ENCODE results near the gene TSPAN5.
"Not testable (repeated sequence)": the region's sequence is repeated elsewhere in the genome, so short reads cannot be mapped to it uniquely, and the experiment has no call there.

TSPAN5 gene

DNA sequence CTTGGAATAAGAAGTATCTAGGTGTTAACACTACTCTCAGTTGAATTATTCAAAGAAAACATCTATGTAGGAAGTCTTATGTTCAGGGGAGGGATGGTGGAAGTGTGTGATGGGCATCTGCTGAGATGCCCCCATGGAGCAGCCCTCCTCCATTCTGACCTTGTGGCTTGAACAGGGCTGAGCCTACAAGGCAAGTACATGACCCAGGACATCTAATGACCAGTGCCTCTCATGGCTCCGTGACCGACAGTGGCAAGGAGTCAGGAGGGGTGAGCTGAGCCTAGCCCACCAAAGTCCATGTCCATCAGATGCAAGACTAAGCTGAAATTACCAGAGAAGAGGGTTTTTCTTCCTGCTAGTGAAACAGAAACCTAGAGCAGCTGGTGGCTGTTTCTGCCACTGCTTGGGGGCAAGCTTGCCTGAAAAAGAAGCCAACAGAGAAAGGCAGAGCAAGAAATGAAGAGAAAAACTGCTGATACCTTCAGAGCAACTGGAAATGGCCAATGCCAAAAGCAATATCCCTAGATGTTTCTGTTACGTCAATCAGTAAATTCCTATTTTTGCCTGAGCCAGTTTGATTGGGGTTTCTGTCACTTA, 113.5 kb downstream of the TSPAN5 start:
- H3K27me3 ChIP-seq (ENCODE audit: control insufficient read depth in 1 of 2, insufficient read depth in 2 of 2, low read length in 2 of 2): no peaks in the 10 kb centered on the region
- no peak overlapping the region for H3K27ac ChIP-seq (ENCODE audit: low read length)
- no peak overlapping the region for H3K4me3 ChIP-seq (ENCODE audit: low read length in 2 of 2)
- no peaks in the 10 kb centered on the region for H3K9me3 ChIP-seq (ENCODE audit: control insufficient read depth in 2 of 2, low read length in 2 of 2)
- H3K9ac ChIP-seq (ENCODE audit: low read length in 2 of 2): no peak overlapping the region
- H3K36me3 ChIP-seq (ENCODE audit: control insufficient read depth in 2 of 2, insufficient read depth in 2 of 2, low read length in 2 of 2): no peaks in the 10 kb centered on the region
- peaks cover 3% of the 10 kb centered on the region for H3K4me1 ChIP-seq (ENCODE audit: control insufficient read depth, insufficient read depth, low read length)

DNA sequence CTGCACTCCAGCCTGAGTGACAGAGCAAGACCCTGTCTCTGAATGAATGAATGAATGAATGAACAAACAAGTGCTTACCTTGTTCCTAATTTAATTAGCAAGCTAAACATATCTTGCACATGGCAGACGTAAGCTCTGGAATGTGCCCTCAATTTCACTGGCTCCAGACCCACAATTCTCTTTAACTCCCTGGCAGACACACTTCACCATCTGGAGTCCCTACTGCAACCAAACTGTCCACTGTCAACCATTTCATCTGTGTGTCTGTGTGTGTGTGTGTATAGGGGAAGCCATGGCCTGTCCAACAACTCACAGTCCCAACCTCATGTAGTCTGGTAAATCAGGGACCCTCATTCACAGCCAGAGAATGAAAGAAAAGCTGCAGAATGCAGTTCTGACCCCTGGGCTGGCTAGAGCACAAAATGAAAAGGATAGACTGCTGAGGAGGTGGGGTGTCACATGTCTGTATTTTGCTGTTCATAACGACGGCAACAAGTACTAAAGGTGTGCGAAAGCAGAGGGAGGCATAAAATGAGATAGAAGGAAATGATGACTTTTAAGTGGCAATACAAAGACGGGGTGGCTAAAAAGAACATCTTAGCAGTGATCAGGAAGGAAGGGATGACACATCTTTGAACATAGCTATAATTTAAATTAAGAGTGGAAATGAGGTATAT, 114.1 kb downstream of the TSPAN5 start:
- Histone ChIP-seq H3K27ac (ENCODE audit: low read length) (no peak overlapping the region), H3K9ac (ENCODE audit: low read length in 2 of 2) (no peak overlapping the region), H3K4me3 (ENCODE audit: low read length in 2 of 2) (no peak overlapping the region), H3K4me1 (ENCODE audit: control insufficient read depth, insufficient read depth, low read length) (peaks cover 3% of the 10 kb centered on the region), H3K36me3 (ENCODE audit: control insufficient read depth in 2 of 2, insufficient read depth in 2 of 2, low read length in 2 of 2) (no peaks in the 10 kb centered on the region), H3K27me3 (ENCODE audit: control insufficient read depth in 1 of 2, insufficient read depth in 2 of 2, low read length in 2 of 2) (no peaks in the 10 kb centered on the region), H3K9me3 (ENCODE audit: control insufficient read depth in 2 of 2, low read length in 2 of 2) (no peaks in the 10 kb centered on the region)

DNA sequence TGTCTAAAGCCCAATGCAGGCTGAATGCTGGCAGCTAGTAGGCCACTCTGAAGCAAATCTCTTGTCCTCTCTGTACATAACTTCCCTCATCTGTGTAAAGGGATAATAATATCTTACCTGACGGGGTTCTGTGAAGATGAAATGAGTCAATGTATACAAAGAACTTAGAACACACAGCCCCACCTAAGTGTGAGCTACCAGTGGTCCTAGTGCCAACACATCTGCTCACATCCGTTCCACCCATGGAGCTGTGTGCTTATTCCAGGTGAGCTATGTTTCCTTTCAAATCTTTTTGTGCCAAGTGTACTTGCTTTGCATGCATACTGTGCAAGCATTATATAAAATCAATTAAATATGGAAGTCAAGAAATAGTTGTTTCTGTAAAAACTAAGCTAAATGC, 116.4 kb downstream of the TSPAN5 start:
- Histone ChIP-seq H3K9ac (ENCODE audit: low read length in 2 of 2) (no peak overlapping the region), H3K27me3 (ENCODE audit: control insufficient read depth in 1 of 2, insufficient read depth in 2 of 2, low read length in 2 of 2) (no peaks in the 10 kb centered on the region), H3K27ac (ENCODE audit: low read length) (no peak overlapping the region), H3K4me1 (ENCODE audit: control insufficient read depth, insufficient read depth, low read length) (peaks cover 3% of the 10 kb centered on the region), H3K4me3 (ENCODE audit: low read length in 2 of 2) (no peak overlapping the region), H3K9me3 (ENCODE audit: control insufficient read depth in 2 of 2, low read length in 2 of 2) (no peaks in the 10 kb centered on the region), H3K36me3 (ENCODE audit: control insufficient read depth in 2 of 2, insufficient read depth in 2 of 2, low read length in 2 of 2) (no peaks in the 10 kb centered on the region)

DNA sequence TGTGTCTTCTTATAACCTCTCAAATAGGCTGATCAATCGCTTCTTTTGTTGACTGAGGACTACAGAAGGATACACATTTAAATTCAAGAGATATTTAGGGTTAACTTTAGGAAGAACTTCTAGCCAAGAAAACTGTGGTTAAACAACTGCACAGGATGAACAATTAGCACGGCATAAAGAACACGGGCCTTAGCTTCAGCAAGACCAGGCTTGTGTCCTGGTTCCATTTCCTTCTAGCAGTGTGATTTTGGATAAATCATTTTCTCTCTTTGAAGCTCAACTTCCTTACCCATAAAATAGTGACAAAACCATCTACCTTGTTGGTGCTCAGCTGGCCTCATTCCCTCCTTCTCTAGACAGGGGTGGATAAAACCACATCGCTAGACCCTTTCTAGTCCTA, 117.6 kb downstream of the TSPAN5 start:
- Histone ChIP-seq H3K9me3 (ENCODE audit: control insufficient read depth in 2 of 2, low read length in 2 of 2) (no peaks in the 10 kb centered on the region), H3K27me3 (ENCODE audit: control insufficient read depth in 1 of 2, insufficient read depth in 2 of 2, low read length in 2 of 2) (no peaks in the 10 kb centered on the region), H3K36me3 (ENCODE audit: control insufficient read depth in 2 of 2, insufficient read depth in 2 of 2, low read length in 2 of 2) (no peaks in the 10 kb centered on the region), H3K27ac (ENCODE audit: low read length) (no peak overlapping the region), H3K9ac (ENCODE audit: low read length in 2 of 2) (no peak overlapping the region), H3K4me1 (ENCODE audit: control insufficient read depth, insufficient read depth, low read length) (no peaks in the 10 kb centered on the region), H3K4me3 (ENCODE audit: low read length in 2 of 2) (no peak overlapping the region)

DNA sequence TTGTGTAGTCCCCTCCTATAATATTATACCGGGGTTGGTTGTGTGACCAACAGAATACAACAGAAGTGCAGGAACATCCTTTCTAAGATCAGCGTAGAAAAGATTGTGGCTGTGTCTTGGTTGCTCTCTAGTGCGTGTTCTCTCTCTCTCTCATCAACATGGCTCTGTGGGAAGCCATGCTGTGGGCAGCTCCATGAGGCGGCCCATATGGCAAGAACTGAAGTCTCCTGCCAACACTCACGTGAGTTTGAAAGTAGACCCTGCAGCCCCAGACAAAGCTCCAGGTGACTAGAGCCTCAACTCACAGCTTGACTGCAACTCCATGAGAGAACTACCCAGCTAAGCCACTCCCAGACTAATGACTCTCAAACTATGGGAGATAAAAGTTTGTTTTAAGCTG, 118.7 kb downstream of the TSPAN5 start:
- Histone ChIP-seq H3K9me3 (ENCODE audit: control insufficient read depth in 2 of 2, low read length in 2 of 2) (no peaks in the 10 kb centered on the region), H3K27me3 (ENCODE audit: control insufficient read depth in 1 of 2, insufficient read depth in 2 of 2, low read length in 2 of 2) (no peaks in the 10 kb centered on the region), H3K36me3 (ENCODE audit: control insufficient read depth in 2 of 2, insufficient read depth in 2 of 2, low read length in 2 of 2) (no peaks in the 10 kb centered on the region), H3K9ac (ENCODE audit: low read length in 2 of 2) (no peak overlapping the region), H3K4me1 (ENCODE audit: control insufficient read depth, insufficient read depth, low read length) (no peaks in the 10 kb centered on the region), H3K27ac (ENCODE audit: low read length) (no peak overlapping the region), H3K4me3 (ENCODE audit: low read length in 2 of 2) (no peak overlapping the region)

DNA sequence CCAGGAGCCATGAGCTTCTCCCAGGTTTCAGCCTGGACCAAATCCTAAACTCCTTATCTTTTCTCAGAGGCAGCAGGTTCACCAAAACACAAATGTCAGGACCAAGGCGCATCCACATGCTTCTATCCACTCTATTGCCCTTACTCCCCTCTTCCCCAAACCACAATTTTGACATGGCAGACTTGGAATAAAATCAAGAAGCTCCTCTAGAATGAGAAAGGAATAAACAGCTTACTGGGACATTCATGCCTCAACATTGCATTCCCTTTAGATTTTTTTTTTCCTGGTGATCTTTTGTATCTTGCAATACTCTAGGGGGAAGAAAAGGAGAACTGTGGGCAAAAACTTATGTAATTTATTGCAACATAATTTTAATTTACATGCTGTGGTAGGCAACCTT, 119.1 kb downstream of the TSPAN5 start:
- no peaks in the 10 kb centered on the region for H3K4me1 ChIP-seq (ENCODE audit: control insufficient read depth, insufficient read depth, low read length)
- no peak overlapping the region for H3K4me3 ChIP-seq (ENCODE audit: low read length in 2 of 2)
- H3K9me3 ChIP-seq (ENCODE audit: control insufficient read depth in 2 of 2, low read length in 2 of 2): no peaks in the 10 kb centered on the region
- no peak overlapping the region for H3K9ac ChIP-seq (ENCODE audit: low read length in 2 of 2)
- no peaks in the 10 kb centered on the region for H3K27me3 ChIP-seq (ENCODE audit: control insufficient read depth in 1 of 2, insufficient read depth in 2 of 2, low read length in 2 of 2)
- H3K27ac ChIP-seq (ENCODE audit: low read length): no peak overlapping the region
- no peaks in the 10 kb centered on the region for H3K36me3 ChIP-seq (ENCODE audit: control insufficient read depth in 2 of 2, insufficient read depth in 2 of 2, low read length in 2 of 2)

DNA sequence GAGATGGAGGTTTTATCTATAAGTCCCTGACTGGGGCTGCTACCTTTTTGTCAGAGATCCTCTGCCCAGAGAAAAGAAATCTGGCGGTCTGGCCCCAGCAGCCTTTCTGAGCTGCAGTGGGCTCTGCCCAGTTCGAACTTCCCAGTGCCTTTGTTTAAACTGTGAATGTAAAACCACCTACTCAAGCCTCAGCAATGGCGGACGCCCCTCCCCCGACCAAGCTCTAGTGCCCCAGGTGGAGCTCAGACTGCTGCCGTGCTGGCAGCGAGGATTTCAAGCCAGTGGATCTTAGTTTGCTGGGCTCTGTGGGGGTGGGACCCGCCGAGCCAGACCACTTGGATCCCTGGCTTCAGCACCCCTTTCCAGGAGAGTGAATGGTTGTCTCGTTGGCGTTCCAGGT, 121.8 kb downstream of the TSPAN5 start:
- Histone ChIP-seq H3K27me3 (ENCODE audit: control insufficient read depth in 1 of 2, insufficient read depth in 2 of 2, low read length in 2 of 2) (no peaks in the 10 kb centered on the region), H3K9me3 (ENCODE audit: control insufficient read depth in 2 of 2, low read length in 2 of 2) (no peaks in the 10 kb centered on the region), H3K9ac (ENCODE audit: low read length in 2 of 2) (no peak overlapping the region), H3K4me1 (ENCODE audit: control insufficient read depth, insufficient read depth, low read length) (no peaks in the 10 kb centered on the region), H3K36me3 (ENCODE audit: control insufficient read depth in 2 of 2, insufficient read depth in 2 of 2, low read length in 2 of 2) (no peaks in the 10 kb centered on the region), H3K27ac (ENCODE audit: low read length) (no peak overlapping the region), H3K4me3 (ENCODE audit: low read length in 2 of 2) (no peak overlapping the region)

DNA sequence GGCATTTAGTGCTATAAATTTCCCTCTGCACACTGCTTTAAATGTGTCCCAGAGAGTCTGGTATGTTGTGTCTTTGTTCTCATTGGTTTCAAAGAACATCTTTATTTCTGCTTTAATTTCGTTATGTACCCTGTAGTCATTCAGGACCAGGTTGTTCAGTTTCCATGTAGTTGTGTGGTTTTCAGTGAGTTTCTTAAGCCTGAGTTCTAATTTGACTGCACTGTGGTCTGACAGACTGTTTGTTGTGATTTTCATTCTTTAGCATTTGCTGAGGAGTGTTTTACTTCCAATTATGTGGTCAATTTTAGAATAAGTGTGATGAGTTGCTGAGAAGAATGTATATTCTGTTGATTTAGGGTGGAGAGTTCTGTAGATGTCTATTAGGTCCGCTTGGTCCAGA, 124.3 kb downstream of the TSPAN5 start:
- H3K27me3 ChIP-seq (ENCODE audit: control insufficient read depth in 1 of 2, insufficient read depth in 2 of 2, low read length in 2 of 2); H3K36me3 ChIP-seq (ENCODE audit: control insufficient read depth in 2 of 2, insufficient read depth in 2 of 2, low read length in 2 of 2); H3K9me3 ChIP-seq (ENCODE audit: control insufficient read depth in 2 of 2, low read length in 2 of 2); H3K9ac ChIP-seq (ENCODE audit: low read length in 2 of 2); H3K4me1 ChIP-seq (ENCODE audit: control insufficient read depth, insufficient read depth, low read length); H3K4me3 ChIP-seq (ENCODE audit: low read length in 2 of 2); H3K27ac ChIP-seq (ENCODE audit: low read length): not testable (repeated sequence)

DNA sequence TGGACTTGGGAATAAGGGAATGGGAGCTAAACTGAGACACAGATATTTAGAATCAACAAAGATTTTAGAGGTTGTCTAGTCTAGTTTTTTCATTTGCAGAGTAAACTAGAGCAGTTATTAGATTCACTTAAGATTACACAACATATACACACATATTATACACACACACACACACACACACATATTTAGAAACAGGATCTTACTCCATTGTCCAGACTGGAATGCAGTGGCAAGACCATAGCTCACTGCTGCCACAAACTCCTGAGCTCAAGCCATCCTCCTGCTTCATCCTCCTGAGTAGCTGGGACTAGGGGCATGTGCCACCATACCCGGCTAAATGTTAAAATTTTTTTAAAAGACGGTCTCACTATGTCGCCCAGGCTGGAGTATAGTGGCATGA, 127.8 kb downstream of the TSPAN5 start:
- Histone ChIP-seq H3K9ac (ENCODE audit: low read length in 2 of 2) (no peak overlapping the region), H3K27me3 (ENCODE audit: control insufficient read depth in 1 of 2, insufficient read depth in 2 of 2, low read length in 2 of 2) (no peaks in the 10 kb centered on the region), H3K4me1 (ENCODE audit: control insufficient read depth, insufficient read depth, low read length) (no peaks in the 10 kb centered on the region), H3K27ac (ENCODE audit: low read length) (no peak overlapping the region), H3K36me3 (ENCODE audit: control insufficient read depth in 2 of 2, insufficient read depth in 2 of 2, low read length in 2 of 2) (no peaks in the 10 kb centered on the region), H3K9me3 (ENCODE audit: control insufficient read depth in 2 of 2, low read length in 2 of 2) (no peaks in the 10 kb centered on the region), H3K4me3 (ENCODE audit: low read length in 2 of 2) (no peak overlapping the region)

DNA sequence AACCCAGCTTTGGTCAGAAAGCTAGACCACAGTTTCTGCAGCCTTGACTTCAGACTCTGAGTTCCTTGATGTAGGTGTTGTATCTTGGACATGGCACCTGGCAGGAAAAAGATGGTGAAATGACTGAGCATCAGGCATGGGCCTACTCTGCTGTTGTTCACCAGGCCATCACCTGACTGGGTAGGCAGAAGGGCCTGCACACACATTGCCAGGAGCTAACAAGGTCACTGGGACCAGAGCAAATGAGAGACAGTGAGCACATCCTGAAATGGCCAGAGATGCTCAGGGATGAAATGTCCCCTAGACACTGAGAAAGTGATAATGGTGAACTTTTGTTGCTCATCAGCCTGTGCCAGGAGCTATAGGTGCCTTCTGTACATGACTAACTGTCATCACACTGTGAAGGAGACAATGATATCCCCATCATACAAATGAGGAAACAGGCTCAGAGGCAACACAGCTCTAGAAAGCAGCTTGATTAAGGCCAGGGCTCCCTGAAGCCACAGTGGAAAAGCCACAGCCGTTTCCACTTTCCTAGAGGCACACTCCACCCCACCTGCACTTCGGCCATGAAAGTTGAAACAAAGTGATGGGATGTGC, 128.3 kb downstream of the TSPAN5 start:
- no peaks in the 10 kb centered on the region for H3K4me1 ChIP-seq (ENCODE audit: control insufficient read depth, insufficient read depth, low read length)

DNA sequence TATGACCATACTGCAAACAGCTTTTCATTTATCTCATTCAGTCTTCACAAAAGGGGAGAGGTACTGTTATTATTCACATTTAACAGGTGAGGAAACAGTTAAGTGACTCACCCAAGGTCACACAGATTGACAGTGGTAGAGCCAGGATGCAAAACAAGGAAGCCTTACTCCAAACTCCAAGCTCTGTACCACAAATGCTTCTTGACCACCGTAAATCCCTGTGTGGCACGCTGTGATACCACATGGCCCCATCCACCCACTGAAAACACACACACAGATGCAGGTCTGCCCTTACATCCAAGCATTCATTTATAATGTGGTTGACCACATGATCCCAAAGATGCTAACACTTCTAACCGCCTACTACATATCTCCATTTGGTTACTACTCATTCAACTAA, 129.5 kb downstream of the TSPAN5 start:
- H3K4me3 ChIP-seq (ENCODE audit: low read length in 2 of 2): no peak overlapping the region
- H3K27ac ChIP-seq (ENCODE audit: low read length): no peak overlapping the region
- no peaks in the 10 kb centered on the region for H3K9me3 ChIP-seq (ENCODE audit: control insufficient read depth in 2 of 2, low read length in 2 of 2)
- H3K36me3 ChIP-seq (ENCODE audit: control insufficient read depth in 2 of 2, insufficient read depth in 2 of 2, low read length in 2 of 2): no peaks in the 10 kb centered on the region
- no peaks in the 10 kb centered on the region for H3K4me1 ChIP-seq (ENCODE audit: control insufficient read depth, insufficient read depth, low read length)
- no peaks in the 10 kb centered on the region for H3K27me3 ChIP-seq (ENCODE audit: control insufficient read depth in 1 of 2, insufficient read depth in 2 of 2, low read length in 2 of 2)
- no peak overlapping the region for H3K9ac ChIP-seq (ENCODE audit: low read length in 2 of 2)

More for the DNA sequence above, 128.3 kb downstream of the TSPAN5 start:
- no peaks in the 10 kb centered on the region for H3K27me3 ChIP-seq (ENCODE audit: control insufficient read depth in 1 of 2, insufficient read depth in 2 of 2, low read length in 2 of 2)
- H3K27ac ChIP-seq (ENCODE audit: low read length): no peak overlapping the region
- no peaks in the 10 kb centered on the region for H3K36me3 ChIP-seq (ENCODE audit: control insufficient read depth in 2 of 2, insufficient read depth in 2 of 2, low read length in 2 of 2)
- H3K4me3 ChIP-seq (ENCODE audit: low read length in 2 of 2): no peak overlapping the region
- no peaks in the 10 kb centered on the region for H3K9me3 ChIP-seq (ENCODE audit: control insufficient read depth in 2 of 2, low read length in 2 of 2)
- no peak overlapping the region for H3K9ac ChIP-seq (ENCODE audit: low read length in 2 of 2)

Measured in stomach smooth muscle (tissue), 2 donors.